GM12874 (cell line): ENCODE results near the gene FAM111A.
A peak's percentile ranks its signal among the peaks of the same experiment; 100 is the strongest.

Source experiments
- CTCF ChIP-seq: IDR thresholded peaks from 2 replicates; pipeline ENCODE4 v1.5.1; 2011; ENCODE audit warnings: low read depth, mild to moderate bottlenecking, control low read depth, low read length, moderate library complexity; ENCODE audit not compliant: insufficient read depth

The FAM111A gene

GRCh38 chr11:59142530-59143507 is at the start of gene FAM111A:
Gene FAM111A, plus strand, starts transcription at chr11:59142856. Its CDS starts 6,017 bp downstream, at chr11:59148873.
- TF ChIP-seq CTCF, result peak; percentile 45; the same call in 1 of the 2 replicates

GRCh38 chr11:59097113-59097708 is 45.4 kb upstream of the FAM111A start:
- TF ChIP-seq CTCF, result peak; percentile 61

GRCh38 chr11:59102259-59102765 is 40.3 kb upstream of the FAM111A start:
- TF ChIP-seq CTCF, result peak; percentile 57

- no peak for TF ChIP-seq CTCF
Observed at GRCh38 chr11:59106363-59107336, 36.0 kb upstream of the FAM111A start, which contains the start of gene FAM111B. Gene FAM111B, plus strand, starts transcription at chr11:59107237. Its CDS starts 2,389 bp downstream, at chr11:59109626.

- no peak for TF ChIP-seq CTCF
Observed at GRCh38 chr11:59112494-59112893, 30.2 kb upstream of the FAM111A start.

GRCh38 chr11:59114344-59114743 is 28.3 kb upstream of the FAM111A start:
- TF ChIP-seq CTCF, result no peak

- TF ChIP-seq CTCF, result no peak
Observed at GRCh38 chr11:59115553-59115952, 27.1 kb upstream of the FAM111A start.
